ENCODE results near the gene ZNF439. TPM values are rescaled to one million over a fixed set of nuclear protein-coding genes. Genes with fewer than 3 reads are reported as not detected.

Gene ZNF439
- total and polyA plus RNA-seq, 2 of the 13 experiments (the other 11 are each of a cell fraction or from before 2014, with no cell fraction given) = 2.9 to 4.9 TPM

DNA sequence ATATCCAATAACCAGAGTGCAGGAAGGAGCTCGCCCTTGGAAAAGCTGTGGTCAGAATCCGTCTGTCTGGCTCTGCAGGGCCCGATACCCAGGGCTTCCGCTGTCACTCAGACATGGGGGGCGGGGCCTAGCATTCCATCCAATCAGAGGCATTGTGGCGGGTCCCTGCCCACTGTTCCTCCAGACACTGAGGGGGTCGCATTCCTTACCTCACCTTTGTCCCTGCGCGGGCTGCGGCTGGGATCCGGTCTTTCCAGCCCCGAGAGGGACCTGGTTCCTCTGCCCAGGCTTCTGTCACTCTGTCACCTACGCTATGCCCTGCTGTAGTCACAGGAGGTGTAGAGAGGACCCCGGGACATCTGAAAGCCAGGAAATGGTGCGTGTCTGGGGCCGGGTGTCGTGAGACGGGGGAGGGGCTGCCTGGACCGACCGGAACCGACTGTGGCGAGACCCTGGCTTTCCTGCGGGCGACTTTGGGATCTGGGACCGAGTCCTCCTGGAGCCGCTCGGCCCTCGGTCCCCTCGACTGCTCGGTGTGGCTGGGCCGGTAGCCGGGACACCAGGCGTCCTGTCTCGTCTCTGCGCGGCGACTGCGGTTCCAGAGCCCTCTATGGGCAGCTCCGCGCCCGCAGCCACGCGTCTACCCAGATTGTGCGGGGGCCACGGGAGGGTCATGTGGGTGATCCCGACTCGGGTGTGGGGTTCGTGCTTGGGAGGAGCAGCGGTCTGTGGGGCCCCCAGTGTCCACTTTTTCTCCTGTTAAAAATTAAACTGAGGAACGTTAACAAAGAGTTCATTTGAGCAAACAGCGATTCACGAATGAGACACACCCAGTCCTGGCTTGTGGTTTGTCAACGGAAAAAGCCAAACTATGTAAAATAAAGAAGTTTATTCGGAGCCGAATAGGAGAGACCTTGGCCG is 39.3 kb downstream of the ZNF439 start, which contains the start of gene ZNF69 (continued):
- TF ChIP-seq DMTF1 (CRISPR knock-in tag; IDR thresholded peaks at IDR 0.05) = 0 out of 2 replicates have a peak, but pooled peaks have one; percentile 67
- TF ChIP-seq IRF2 (CRISPR knock-in tag; IDR thresholded peaks at IDR 0.05) = no peak; the same call in none of the 2 replicates
- TF ChIP-seq ZNF251 (CRISPR knock-in tag; IDR thresholded peaks at IDR 0.05) = 0 out of 2 replicates have a peak, but pooled peaks have one; percentile 27
- peak; percentile 20; the same call in 1 of the 2 replicates for TF ChIP-seq ZNF709 (CRISPR knock-in tag; IDR thresholded peaks at IDR 0.05)
- no peak; the same call in 1 of the 2 replicates for TF ChIP-seq ZBTB20 (CRISPR knock-in tag; IDR thresholded peaks at IDR 0.05; ENCODE audit: borderline replicate concordance, low read depth)
- TF ChIP-seq KLF15 (CRISPR knock-in tag; IDR thresholded peaks at IDR 0.05; ENCODE audit: borderline replicate concordance) = peak; percentile 70; the same call in 1 of the 2 replicates
- TF ChIP-seq, protein P1, sequence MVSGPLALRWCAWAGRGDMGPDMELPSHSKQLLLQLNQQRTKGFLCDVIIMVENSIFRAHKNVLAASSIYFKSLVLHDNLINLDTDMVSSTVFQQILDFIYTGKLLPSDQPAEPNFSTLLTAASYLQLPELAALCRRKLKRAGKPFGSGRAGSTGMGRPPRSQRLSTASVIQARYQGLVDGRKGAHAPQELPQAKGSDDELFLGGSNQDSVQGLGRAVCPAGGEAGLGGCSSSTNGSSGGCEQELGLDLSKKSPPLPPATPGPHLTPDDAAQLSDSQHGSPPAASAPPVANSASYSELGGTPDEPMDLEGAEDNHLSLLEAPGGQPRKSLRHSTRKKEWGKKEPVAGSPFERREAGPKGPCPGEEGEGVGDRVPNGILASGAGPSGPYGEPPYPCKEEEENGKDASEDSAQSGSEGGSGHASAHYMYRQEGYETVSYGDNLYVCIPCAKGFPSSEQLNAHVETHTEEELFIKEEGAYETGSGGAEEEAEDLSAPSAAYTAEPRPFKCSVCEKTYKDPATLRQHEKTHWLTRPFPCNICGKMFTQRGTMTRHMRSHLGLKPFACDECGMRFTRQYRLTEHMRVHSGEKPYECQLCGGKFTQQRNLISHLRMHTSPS (CRISPR knock-in tag; IDR thresholded peaks at IDR 0.05; ENCODE audit: low read depth) = peak; percentile 73
- peak in 1 of 2 experiments; percentile 71; a peak in 1 of 4 replicates for TF ChIP-seq KLF16 (CRISPR knock-in tag; IDR thresholded peaks at IDR 0.05)
- peak; percentile 58; the same call in 1 of the 2 replicates for TF ChIP-seq KLF13 (CRISPR knock-in tag; IDR thresholded peaks at IDR 0.05)
- TF ChIP-seq HBP1 (CRISPR knock-in tag; IDR thresholded peaks at IDR 0.05; ENCODE audit: low read depth) = peak; percentile 83
- no peak for TF ChIP-seq FOXK2 (IDR thresholded peaks at IDR 0.05)
- peak; percentile 32; the same call in 1 of the 2 replicates for TF ChIP-seq ZBTB14 (CRISPR knock-in tag; IDR thresholded peaks at IDR 0.05)
- TF ChIP-seq ESRRA (CRISPR knock-in tag; IDR thresholded peaks at IDR 0.05; ENCODE audit: low read depth) = peak; percentile 35; the same call in 1 of the 2 replicates
- TF ChIP-seq ZFX (CRISPR knock-in tag; IDR thresholded peaks at IDR 0.05; ENCODE audit: low read depth) = peak; percentile 62
- TF ChIP-seq, protein P2, sequence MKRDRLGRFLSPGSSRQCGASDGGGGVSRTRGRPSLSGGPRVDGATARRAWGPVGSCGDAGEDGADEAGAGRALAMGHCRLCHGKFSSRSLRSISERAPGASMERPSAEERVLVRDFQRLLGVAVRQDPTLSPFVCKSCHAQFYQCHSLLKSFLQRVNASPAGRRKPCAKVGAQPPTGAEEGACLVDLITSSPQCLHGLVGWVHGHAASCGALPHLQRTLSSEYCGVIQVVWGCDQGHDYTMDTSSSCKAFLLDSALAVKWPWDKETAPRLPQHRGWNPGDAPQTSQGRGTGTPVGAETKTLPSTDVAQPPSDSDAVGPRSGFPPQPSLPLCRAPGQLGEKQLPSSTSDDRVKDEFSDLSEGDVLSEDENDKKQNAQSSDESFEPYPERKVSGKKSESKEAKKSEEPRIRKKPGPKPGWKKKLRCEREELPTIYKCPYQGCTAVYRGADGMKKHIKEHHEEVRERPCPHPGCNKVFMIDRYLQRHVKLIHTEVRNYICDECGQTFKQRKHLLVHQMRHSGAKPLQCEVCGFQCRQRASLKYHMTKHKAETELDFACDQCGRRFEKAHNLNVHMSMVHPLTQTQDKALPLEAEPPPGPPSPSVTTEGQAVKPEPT (CRISPR knock-in tag; IDR thresholded peaks at IDR 0.05; ENCODE audit: low read depth) = peak; percentile 79; the same call in 1 of the 2 replicates
- peak; percentile 40 to 41; a peak in 2 of 4 replicates for TF ChIP-seq NR2F1 (CRISPR knock-in tag; IDR thresholded peaks at IDR 0.05)
- TF ChIP-seq THAP11 (CRISPR knock-in tag; IDR thresholded peaks at IDR 0.05) = peak; percentile 69
